H1 (cell line): ENCODE measurements around the gene NXPE1. TPM values are rescaled to one million over a fixed set of nuclear protein-coding genes. Genes with fewer than 3 reads are reported as not detected.
A peak's percentile ranks its signal among the peaks of the same experiment; 100 is the strongest.

ENCODE experiments used
- CTCF ChIA-PET: fragments of 300-600 bp; sonication (Branson Sonifier 250); formaldehyde crosslinking; loops from one replicate; lab custom pipeline; 2021; ENCODE audit not compliant: partially characterized antibody; lab: Charles Lee
- POLR2A ChIA-PET: fragments of 300-600 bp; sonication (Branson Sonifier 250); formaldehyde crosslinking; loops from one replicate; lab custom pipeline; 2021; ENCODE audit warnings: inconsistent platforms; ENCODE audit not compliant: partially characterized antibody; lab: Charles Lee
- DNase-seq, 2 experiments: peaks; one replicate each; pipeline versions ENCODE4 v3.0.0 to v3.0.0-alpha.2; 2010 to 2022; ENCODE audit warnings: low spot score in 2 of 2, low read depth in 1 of 2, mixed read lengths in 1 of 2
- FAIRE-seq: peaks from 2 replicates; lab custom pipeline; 2011; peaks lifted over from hg19 to GRCh38; lab: Jason Lieb, UNC
- H2AFZ ChIP-seq: 2 replicates; pipeline ENCODE4 v1.8.1; 2012; ENCODE audit warnings: low read length, inconsistent platforms
- H2AK5ac ChIP-seq: 2 replicates; pipeline ENCODE4 v1.6.1; 2013; ENCODE audit warnings: low read depth, low read length
- H2BK120ac ChIP-seq: replicated peaks from 2 replicates; pipeline ENCODE3; 2013; ENCODE audit warnings: low read depth, low read length, inconsistent platforms
- H2BK12ac ChIP-seq: 2 replicates; pipeline ENCODE4 v1.6.1; 2013; ENCODE audit warnings: low read depth, low read length
- H2BK15ac ChIP-seq: 2 replicates; pipeline ENCODE4 v1.6.1; 2013; ENCODE audit warnings: low read length
- H2BK20ac ChIP-seq: 2 replicates; pipeline ENCODE4 v1.6.1; 2013; ENCODE audit warnings: low read length
- H2BK5ac ChIP-seq: 2 replicates; pipeline ENCODE4 v1.6.1; 2013; ENCODE audit warnings: low read depth, low read length
- H3K14ac ChIP-seq: 2 replicates; pipeline ENCODE4 v1.6.1; 2013; ENCODE audit warnings: inconsistent platforms; ENCODE audit not compliant: insufficient read length
- H3K18ac ChIP-seq: 2 replicates; pipeline ENCODE4 v1.6.1; 2013; ENCODE audit warnings: low read length; ENCODE audit errors: extremely low read depth
- H3K23ac ChIP-seq: 2 replicates; pipeline ENCODE4 v1.6.1; 2013; ENCODE audit warnings: inconsistent platforms; ENCODE audit not compliant: insufficient read length
- H3K23me2 ChIP-seq: 2 replicates; pipeline ENCODE4 v1.6.1; 2013; ENCODE audit warnings: low read depth, low read length
- H3K27ac ChIP-seq: 2 replicates; pipeline ENCODE4 v1.6.1; 2011; ENCODE audit warnings: low read depth, low read length, inconsistent platforms
- H3K27me3 ChIP-seq, 4 experiments: replicated peaks in 1 of 4; 1 replicate in 1 of 4; 2 replicates in 3 of 4; pipeline versions ENCODE4 v1.6.1 to v1.8.1; 2011 to 2013; ENCODE audit warnings: low read length in 3 of 4, mild to moderate bottlenecking in 3 of 4, inconsistent platforms in 2 of 4, mixed read lengths in 2 of 4, moderate library complexity in 1 of 4; ENCODE audit not compliant: control insufficient read depth in 3 of 4, insufficient read depth in 3 of 4; ENCODE audit errors: extremely low read depth in 1 of 4
- H3K36me3 ChIP-seq, 4 experiments: 2 replicates each; pipeline versions ENCODE4 v1.6.1 to v1.8.1; 2011 to 2013; ENCODE audit warnings: mild to moderate bottlenecking in 4 of 4, low read length in 3 of 4, moderate library complexity in 2 of 4, control low read depth in 1 of 4, inconsistent platforms in 1 of 4; ENCODE audit not compliant: insufficient read depth in 4 of 4, control insufficient read depth in 2 of 4
- H3K4ac ChIP-seq: replicated peaks from 2 replicates; pipeline ENCODE3; 2013; ENCODE audit warnings: low read length, low read depth, mixed read lengths, inconsistent platforms; ENCODE audit not compliant: insufficient read length
- H3K4me1 ChIP-seq, 4 experiments: replicated peaks in 1 of 4; 1 replicate in 1 of 4; 2 replicates in 3 of 4; pipeline versions ENCODE4 v1.6.1 to v1.8.1; 2011 to 2013; ENCODE audit warnings: low read length in 3 of 4, inconsistent platforms in 2 of 4, mixed read lengths in 1 of 4; ENCODE audit not compliant: insufficient read depth in 4 of 4, control insufficient read depth in 3 of 4
- H3K4me2 ChIP-seq, 2 experiments: 2 replicates each; pipeline versions ENCODE4 v1.6.1 to v1.8.1; 2011 to 2013; ENCODE audit warnings: low read depth in 2 of 2, low read length in 2 of 2, control low read depth in 1 of 2, inconsistent platforms in 1 of 2, mild to moderate bottlenecking in 1 of 2; ENCODE audit not compliant: insufficient read depth in 1 of 2
- H3K4me3 ChIP-seq, 4 experiments: fragments of 200-600, 300-600 bp in 1 of 4; sonication (generic), shearing (Covaris generic), sonication (Bioruptor Twin) in 1 of 4; 2 replicates each; pipeline versions ENCODE4 v1.5.1 to v1.8.1; 2011 to 2016; ENCODE audit warnings: low read length in 4 of 4, low read depth in 3 of 4, control low read depth in 2 of 4, inconsistent platforms in 2 of 4, mild to moderate bottlenecking in 2 of 4, mixed read lengths in 1 of 4, moderate library complexity in 1 of 4; ENCODE audit not compliant: insufficient read depth in 2 of 4; ENCODE audit errors: extremely low read depth in 1 of 4
- H3K56ac ChIP-seq: replicated peaks from 2 replicates; pipeline ENCODE3; 2013; ENCODE audit warnings: low read depth, mild to moderate bottlenecking, mixed read lengths, low read length, inconsistent platforms; ENCODE audit not compliant: insufficient read length
- H3K79me1 ChIP-seq: 2 replicates; pipeline ENCODE4 v1.6.1; 2013; ENCODE audit warnings: low read depth, low read length, control low read depth
- H3K79me2 ChIP-seq, 2 experiments: 2 replicates each; pipeline versions ENCODE4 v1.6.1 to v1.8.1; 2012 to 2013; ENCODE audit warnings: low read length in 2 of 2, mild to moderate bottlenecking in 2 of 2, inconsistent platforms in 1 of 2; ENCODE audit not compliant: insufficient read depth in 2 of 2, control insufficient read depth in 1 of 2
- H3K9ac ChIP-seq, 4 experiments: replicated peaks in 1 of 4; 1 replicate in 1 of 4; 2 replicates in 3 of 4; pipeline versions ENCODE4 v1.6.1 to v1.8.1; 2011 to 2013; ENCODE audit warnings: low read depth in 3 of 4, low read length in 3 of 4, control low read depth in 2 of 4, mild to moderate bottlenecking in 2 of 4, moderate library complexity in 2 of 4, inconsistent platforms in 1 of 4; ENCODE audit errors: extremely low read depth in 1 of 4
- H3K9me3 ChIP-seq, 2 experiments: 2 replicates each; pipeline versions ENCODE4 v1.6.1 to v1.8.1; 2012 to 2013; ENCODE audit warnings: mild to moderate bottlenecking in 2 of 2, moderate library complexity in 2 of 2, control low read depth in 1 of 2, inconsistent platforms in 1 of 2, low read depth in 1 of 2, low read length in 1 of 2, mixed read lengths in 1 of 2; ENCODE audit not compliant: insufficient read depth in 2 of 2
- H4K20me1 ChIP-seq, 2 experiments: replicated peaks in 1 of 2; 2 replicates each; pipeline versions ENCODE3 to v1.8.1; 2011 to 2013; ENCODE audit warnings: inconsistent platforms in 2 of 2, low read length in 2 of 2, mild to moderate bottlenecking in 1 of 2; ENCODE audit not compliant: insufficient read depth in 2 of 2, control insufficient read depth in 1 of 2
- H4K5ac ChIP-seq: 2 replicates; pipeline ENCODE4 v1.6.1; 2013; ENCODE audit warnings: low read length, low read depth, mixed read lengths, inconsistent platforms; ENCODE audit not compliant: insufficient read length
- H4K8ac ChIP-seq: 2 replicates; pipeline ENCODE4 v1.8.0; 2013; ENCODE audit warnings: mild to moderate bottlenecking, moderate library complexity, low read length, inconsistent platforms; ENCODE audit not compliant: insufficient read depth; ENCODE audit errors: extremely low read depth
- H4K91ac ChIP-seq: replicated peaks from 2 replicates; pipeline ENCODE3; 2013; ENCODE audit warnings: low read length, mixed read lengths, inconsistent platforms; ENCODE audit not compliant: insufficient read length
- CBX5 ChIP-seq: fragments of 300-800, 300-1000 bp; sonication (generic); IDR thresholded peaks from 2 replicates; pipeline ENCODE4 v1.7.1; 2016; ENCODE audit warnings: antibody characterized with exemption, low read length, low read depth
- KDM1A ChIP-seq: fragments of 200-600, 300-600 bp; sonication (generic); IDR thresholded peaks from 2 replicates; pipeline ENCODE4 v1.7.1; 2016; ENCODE audit warnings: mild to moderate bottlenecking, low read length, borderline replicate concordance
- SIN3A ChIP-seq, 2 experiments: IDR thresholded peaks in 1 of 2; conservative IDR thresholded peaks in 1 of 2; 2 replicates each; pipeline ENCODE4 v1.6.1; 2011 to 2012; ENCODE audit warnings: low read length in 2 of 2, improper control_type of control experiment in 1 of 2, low read depth in 1 of 2, mild to moderate bottlenecking in 1 of 2
- SRF ChIP-seq: IDR thresholded peaks from 2 replicates; pipeline ENCODE4 v1.6.1; 2011; ENCODE audit warnings: mild to moderate bottlenecking, low read depth, low read length, moderate library complexity
- TBP ChIP-seq: IDR thresholded peaks from 2 replicates; pipeline ENCODE4 v1.6.1; 2011; ENCODE audit warnings: low read depth, low read length, improper control_type of control experiment
- WGBS, 2 experiments: shearing (Covaris generic) in 1 of 2; methylation state at CpG; one replicate each; pipeline versions ENCODE4 v1.1.6 to v1.1.7; 2013 to 2015; ENCODE audit warnings: low lambda C conversion rate in 2 of 2, mixed read lengths in 2 of 2, inconsistent platforms in 1 of 2, low coverage in 1 of 2, missing lambda C conversion rate in 1 of 2; ENCODE audit not compliant: insufficient replicate concordance in 2 of 2, insufficient coverage in 1 of 2, insufficient read length in 1 of 2; ENCODE audit errors: extremely low coverage in 1 of 2, missing lambda C conversion rate in 1 of 2; 5-methylcytosine and 5-hydroxymethylcytosine counted together
- polyA plus RNA-seq, 7 experiments: library from polyadenylated mRNA; depleted of rRNA in 3 of 7; stranded (reverse) in 5 of 7; unstranded in 2 of 7; fragments of >200 nt in 5 of 7; fragments of 200-250 nt in 2 of 7; gene quantifications; 1 replicate in 5 of 7; 2 replicates in 1 of 7; 4 replicates in 1 of 7; pipeline versions ENCODE4 v1.2.1 to v1.2.3, GENCODE V29; 2011 to 2013; ENCODE audit warnings: missing spikeins in 2 of 7, mixed read lengths in 2 of 7
- total RNA-seq: library from RNA; stranded (reverse); fragmentation: NEBNext Ultra II Directional; extraction: Animal tissue kit (Norgen Biotek cat#: 25700); gene quantifications from 2 replicates; pipeline ENCODE4 v1.2.1, GENCODE V29; 2021

NXPE1 gene
- total and polyA plus RNA-seq, 2 of the 8 experiments (the other 6 are each of a cell fraction or from before 2014, with no cell fraction given), result not detected

DNA sequence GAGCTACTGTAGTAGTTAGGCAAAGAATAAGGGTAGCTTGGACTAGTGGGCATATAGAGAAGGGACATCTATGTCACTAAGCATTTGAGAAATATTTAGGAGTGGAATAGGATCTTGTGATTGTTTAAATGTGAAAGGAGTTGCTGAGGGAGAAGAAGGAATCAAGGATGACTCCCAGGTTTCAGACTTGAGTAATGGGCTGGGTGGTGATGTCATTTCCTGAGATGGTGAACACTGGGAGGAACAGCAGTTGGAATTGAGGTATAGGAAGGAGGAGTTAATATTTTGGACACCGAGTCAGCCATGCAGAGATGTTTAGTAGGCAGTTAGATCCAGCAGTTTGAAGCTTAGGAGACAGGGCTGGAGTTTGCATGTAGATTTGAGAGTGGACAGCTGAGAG is 80.3 kb downstream of the NXPE1 start:
- H3K9ac ChIP-seq, result no peak overlapping the region
- H3K4me1 ChIP-seq, result peaks cover 8 to 28% (median 19%) of the 10 kb centered on the region in 4 experiments
- H3K4ac ChIP-seq, result peak overlapping the region; percentile 62
- peaks cover 0 to 4% of the 10 kb centered on the region in 2 experiments; a peak in 1 of 4 replicates for H3K9me3 ChIP-seq
- peak overlapping the region; percentile 37 for H4K91ac ChIP-seq
- H4K20me1 ChIP-seq, result no peaks in the 10 kb centered on the region
- peak overlapping the region in 1 of 2 experiments; percentile 44; a peak in 1 of 4 replicates for H3K4me2 ChIP-seq
- DNase-seq, result no peak
- H3K27ac ChIP-seq, result no peak overlapping the region; the same call in 1 of the 2 replicates
- no peaks in the 10 kb centered on the region for H3K79me2 ChIP-seq
- H4K8ac ChIP-seq, result no peak overlapping the region
- H3K14ac ChIP-seq, result no peak overlapping the region
- H2BK15ac ChIP-seq, result no peak overlapping the region; the same call in 1 of the 2 replicates
- H3K23ac ChIP-seq, result no peak overlapping the region
- H3K36me3 ChIP-seq, result no peaks in the 10 kb centered on the region
- peak overlapping the region in 1 of 4 experiments; percentile 51; a peak in 1 of 8 replicates for H3K4me3 ChIP-seq
- peak overlapping the region; percentile 9 for H3K18ac ChIP-seq
- POLR2A ChIA-PET, result no interaction called here
- no peak overlapping the region for H2AFZ ChIP-seq
- peak overlapping the region; percentile 91 for H2BK120ac ChIP-seq
- WGBS, 2 experiments, result 94% methylated on average over 1 of the region's 1 CpG; no CpG with 5 or more reads in 1 of the 2 experiments
- H3K79me1 ChIP-seq, result no peaks in the 10 kb centered on the region
- peak overlapping the region; percentile 96; the same call in 1 of the 2 replicates for H2BK5ac ChIP-seq
- H3K27me3 ChIP-seq, result no peaks in the 10 kb centered on the region
- CTCF ChIA-PET, result interaction anchor here (1.0 to 1.9 kb wide), 2 partner anchors 24 to 139 kb away, joined by 3 to 5 read pairs; no protein-coding TSS in a partner anchor
- no peak overlapping the region for H3K56ac ChIP-seq
- H2BK20ac ChIP-seq, result peak overlapping the region; percentile 99
- H3K23me2 ChIP-seq, result 0 out of 2 replicates have a peak, but pooled peaks cover 1% of the 10 kb centered on the region
- peak overlapping the region; percentile 1 for H4K5ac ChIP-seq
- no peak for FAIRE-seq
- peak overlapping the region; percentile 97 for H2AK5ac ChIP-seq
- H2BK12ac ChIP-seq, result peak overlapping the region; percentile 99
- TF ChIP-seq CBX5 (no peak), TBP (no peak), KDM1A (no peak), SIN3A (conservative IDR thresholded peaks at IDR 0.05 in 1 of 2, IDR thresholded peaks at IDR 0.05 in 1 of 2; ENCODE audit: low read depth in 1 of 2, low read length in 2 of 2) (no peak), SRF (no peak)
